NB4 (cell line): ENCODE measurements around the gene SENP2.

Experiments used
- DNase-seq: peaks from one replicate; pipeline ENCODE4 v3.0.0; 2010; ENCODE audit warnings: low read depth
- H3K4me3 ChIP-seq: one replicate; pipeline ENCODE4 v1.5.1; 2011; ENCODE audit warnings: mild to moderate bottlenecking, low read depth, low read length, moderate library complexity
- CTCF ChIP-seq: IDR thresholded peaks from one replicate; pipeline ENCODE4 v1.5.1; 2012; ENCODE audit warnings: low read depth, low read length
- MAX ChIP-seq: IDR thresholded peaks from 2 replicates; pipeline ENCODE4 v1.6.1; 2011; ENCODE audit warnings: low read depth, low read length
- MYC ChIP-seq: IDR thresholded peaks from 2 replicates; pipeline ENCODE4 v1.6.1; 2011; ENCODE audit warnings: low read depth, low read length
- POLR2A ChIP-seq: IDR thresholded peaks from 2 replicates; pipeline ENCODE4 v1.6.1; 2011; ENCODE audit warnings: mild to moderate bottlenecking; ENCODE audit not compliant: insufficient read length; ENCODE audit errors: extremely low read depth

SENP2 gene

GRCh38 chr3:185656321-185656840 lies 70.3 kb downstream of the SENP2 start:
- TF ChIP-seq MAX (no peak), POLR2A (no peak), CTCF (no peak), MYC (no peak)
- no peak for DNase-seq
- H3K4me3 ChIP-seq = no peak overlapping the region

- no peak for DNase-seq
- no peak overlapping the region for H3K4me3 ChIP-seq
- no peak for TF ChIP-seq MYC
- TF ChIP-seq CTCF = no peak
- no peak for TF ChIP-seq POLR2A
- TF ChIP-seq MAX = no peak
Measured at GRCh38 chr3:185657211-185657610, 71.1 kb downstream of the SENP2 start.

- no peak for DNase-seq
- TF ChIP-seq MYC = no peak
- TF ChIP-seq CTCF = no peak
- TF ChIP-seq POLR2A = no peak
- TF ChIP-seq MAX = no peak
- no peak overlapping the region for H3K4me3 ChIP-seq
Measured at GRCh38 chr3:185657691-185658503, 71.8 kb downstream of the SENP2 start.

GRCh38 chr3:185658504-185658912 lies 72.4 kb downstream of the SENP2 start:
- H3K4me3 ChIP-seq = no peak overlapping the region
- DNase-seq = no peak
- no peak for TF ChIP-seq POLR2A
- TF ChIP-seq MAX = no peak
- no peak for TF ChIP-seq MYC
- TF ChIP-seq CTCF = no peak

- H3K4me3 ChIP-seq = no peak overlapping the region
- no peak for TF ChIP-seq MAX
- no peak for TF ChIP-seq POLR2A
- TF ChIP-seq CTCF = no peak
- TF ChIP-seq MYC = no peak
- DNase-seq = no peak
Measured at GRCh38 chr3:185658943-185659342, 72.8 kb downstream of the SENP2 start.
